Stimulated activated naive CD8-positive, alpha-beta T cell treated with anti-CD3 and anti-CD28 coated beads, Interleukin-15, Interleukin-2, amounts not matched to agents 100 U/mL and 50 U/mL, for 24 hours (primary cell): ENCODE data around the gene CDSN.

ENCODE experiments used
- ATAC-seq: fragments of 150-1000 bp; cut with Tn5 transposase; one replicate; pipeline ENCODE4 v1.10.0; 2021
- DNase-seq: peaks from one replicate; pipeline ENCODE4 v3.0.0; 2021

CDSN gene

GRCh38 chr6:31145386-31145785 is 25.1 kb upstream of the CDSN start:
- DNase-seq: no peak
- ATAC-seq: no peak

- DNase-seq (no peak), ATAC-seq (no peak)
Measured at GRCh38 chr6:31144970-31145340, 24.7 kb upstream of the CDSN start.

DNA sequence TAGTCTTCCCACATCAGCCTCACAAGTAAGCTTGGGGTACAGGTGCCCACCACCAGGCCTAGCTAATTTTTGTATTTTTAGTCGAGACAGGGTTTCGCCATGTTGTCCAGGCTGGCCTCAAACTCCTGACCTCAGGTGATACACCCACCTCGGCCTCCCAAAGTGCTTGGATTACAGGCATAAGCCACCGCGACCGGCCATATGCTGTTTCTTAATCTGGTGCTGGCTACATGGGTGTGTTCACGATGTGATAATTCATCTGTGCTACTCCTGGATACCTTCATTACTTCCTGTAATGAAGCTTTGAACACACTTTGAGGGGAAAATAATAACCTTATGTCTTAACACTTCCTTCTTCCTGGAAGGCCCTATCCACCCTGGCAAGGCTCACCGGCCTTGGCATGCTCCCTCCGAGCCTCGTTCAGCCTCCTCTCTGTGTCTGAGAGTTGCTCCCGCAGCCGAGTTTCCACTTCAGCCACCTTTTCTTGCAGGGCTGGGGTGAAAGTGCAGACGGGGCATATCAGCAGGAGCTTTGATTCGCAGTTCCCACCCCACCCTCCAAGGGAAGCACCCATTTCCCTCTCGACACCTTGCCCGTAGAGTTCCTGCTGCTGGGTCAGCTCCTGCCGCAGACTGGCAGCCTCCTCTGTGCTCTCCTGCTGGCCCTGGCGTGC is 24.2 kb upstream of the CDSN start:
- DNase-seq: no peak
- no peak for ATAC-seq

DNA sequence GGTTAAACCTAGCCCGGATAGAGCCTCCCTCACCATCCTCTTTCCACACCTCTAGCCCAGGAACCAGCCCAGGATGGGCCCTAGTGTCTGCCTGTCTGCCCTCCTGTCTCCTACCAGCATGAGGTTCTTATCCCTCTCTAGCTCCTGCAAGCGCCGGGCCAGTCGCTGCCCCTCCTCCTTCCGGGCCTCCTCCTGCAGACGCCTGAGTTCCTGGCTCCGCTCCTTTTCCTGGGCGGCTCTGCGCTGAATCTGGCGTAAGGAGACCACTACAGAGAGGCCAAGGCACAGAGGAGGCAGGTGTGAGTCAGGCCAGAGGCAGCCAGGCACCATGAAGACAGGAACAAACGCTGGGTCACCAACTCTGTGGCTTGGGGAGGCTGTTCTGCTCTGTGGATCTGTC is 22.9 kb upstream of the CDSN start:
- ATAC-seq: no peak
- DNase-seq: no peak

DNA sequence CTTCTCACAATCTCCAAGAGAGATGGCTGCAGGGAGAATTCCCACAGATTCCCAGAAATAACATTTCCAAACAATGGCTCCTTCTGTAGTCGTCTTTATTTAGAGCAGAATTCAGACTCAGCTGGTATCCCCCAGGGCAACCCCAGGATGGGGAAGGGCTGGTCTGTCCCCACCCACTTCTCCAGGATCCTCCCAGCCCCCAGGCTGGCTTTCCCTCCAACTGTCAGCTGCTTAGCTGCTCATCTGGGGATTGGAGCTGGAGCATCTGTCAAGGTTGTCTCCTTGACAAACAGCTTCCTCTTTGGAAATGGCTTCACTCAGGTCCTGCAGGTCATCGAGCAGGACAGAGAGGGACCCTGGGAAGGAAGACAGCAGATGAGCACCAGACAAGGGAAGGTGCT is 22.1 kb upstream of the CDSN start:
- no peak for ATAC-seq
- DNase-seq: no peak

- ATAC-seq: no peak
Measured at GRCh38 chr6:31140643-31141042, 20.4 kb upstream of the CDSN start.

DNA sequence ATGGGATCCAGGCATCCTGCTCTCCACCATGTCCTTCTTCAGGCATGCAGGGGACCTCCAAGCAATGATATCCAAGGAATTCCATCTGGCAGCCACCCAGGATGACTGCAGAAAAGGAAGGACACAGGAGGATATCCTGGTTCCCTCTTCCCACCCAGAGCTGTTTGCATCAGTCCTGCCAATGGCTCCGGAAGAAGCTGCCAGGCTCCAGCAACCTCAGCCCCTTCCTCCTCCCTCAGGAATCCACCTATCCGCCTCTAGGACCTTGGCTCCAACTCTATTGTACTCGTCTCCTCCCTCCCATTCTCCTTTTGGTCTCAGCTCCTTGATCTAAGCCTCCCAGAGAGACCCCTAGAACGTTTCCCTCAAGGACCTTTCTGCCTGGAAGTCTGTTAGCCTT is 19.4 kb upstream of the CDSN start:
- no peak for ATAC-seq

More at GRCh38 chr6:31140643-31141042, 20.4 kb upstream of the CDSN start:
- no peak for DNase-seq

DNA sequence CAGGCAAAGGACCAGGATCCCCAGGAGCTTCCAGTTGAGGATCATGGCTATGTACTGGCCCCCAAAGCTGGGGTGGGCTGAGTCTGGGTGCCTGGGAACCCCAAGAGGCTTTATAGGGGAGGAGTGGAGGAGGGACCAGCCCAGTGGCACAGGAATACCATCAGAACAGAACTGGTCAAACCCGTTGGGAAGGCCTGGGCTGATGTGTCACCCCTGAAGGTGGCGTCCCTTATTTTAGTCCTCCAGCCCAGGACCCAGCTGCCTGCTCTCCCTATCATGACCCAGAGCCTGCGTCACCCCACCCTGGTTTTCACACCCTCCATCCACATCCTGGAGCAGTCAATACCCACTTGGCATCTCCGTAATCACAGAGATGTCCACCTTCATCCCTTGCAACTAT is 18.7 kb upstream of the CDSN start, which contains the start of gene PSORS1C2:
PSORS1C2 (minus strand) TSS at position 85 of the 400 bp plus-strand sequence; CDS start at position 45, 40 bp downstream.
- no peak for ATAC-seq
- DNase-seq: no peak

More for the DNA sequence above, 19.4 kb upstream of the CDSN start:
- DNase-seq: no peak

DNA sequence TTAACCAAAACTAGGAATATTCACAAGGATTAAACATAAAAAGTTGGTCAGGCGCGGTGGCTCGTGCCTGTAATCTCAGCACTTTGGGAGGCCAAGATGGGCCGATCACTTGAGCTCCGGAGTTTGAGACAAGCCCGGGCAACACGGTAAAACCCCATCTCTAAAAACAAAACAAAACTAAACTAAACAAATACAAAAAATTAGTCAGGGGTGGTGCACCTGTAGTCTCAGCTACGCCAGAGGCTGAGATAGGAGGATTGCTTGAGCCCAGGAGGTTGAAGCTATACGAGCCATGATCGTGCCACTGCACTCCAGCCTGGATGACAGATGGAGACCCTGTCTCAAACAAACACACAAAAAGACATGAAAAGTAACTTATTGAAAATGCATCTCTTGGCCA is 15.5 kb upstream of the CDSN start:
- no peak for ATAC-seq
- DNase-seq: no peak

DNA sequence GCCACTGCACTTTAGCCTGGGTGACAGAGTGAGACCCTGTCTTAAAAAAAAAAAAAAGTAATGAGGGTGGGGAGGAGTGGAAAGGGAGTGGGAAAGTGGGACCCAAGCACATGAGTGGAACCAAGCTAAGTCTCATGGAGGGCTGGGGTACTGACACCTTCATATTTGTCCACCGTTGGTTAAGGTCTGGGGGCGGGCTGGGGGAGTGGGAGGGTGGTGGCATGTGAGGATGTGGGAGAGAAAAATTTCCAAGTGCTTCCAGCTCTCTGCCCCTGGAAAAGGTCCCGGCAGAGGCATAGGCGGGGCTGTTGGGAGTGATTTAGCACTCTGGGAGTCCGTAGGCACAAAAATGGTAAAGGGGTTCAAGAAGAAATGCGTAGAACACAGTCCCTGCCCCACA is 12.6 kb upstream of the CDSN start:
- no peak for DNase-seq

DNA sequence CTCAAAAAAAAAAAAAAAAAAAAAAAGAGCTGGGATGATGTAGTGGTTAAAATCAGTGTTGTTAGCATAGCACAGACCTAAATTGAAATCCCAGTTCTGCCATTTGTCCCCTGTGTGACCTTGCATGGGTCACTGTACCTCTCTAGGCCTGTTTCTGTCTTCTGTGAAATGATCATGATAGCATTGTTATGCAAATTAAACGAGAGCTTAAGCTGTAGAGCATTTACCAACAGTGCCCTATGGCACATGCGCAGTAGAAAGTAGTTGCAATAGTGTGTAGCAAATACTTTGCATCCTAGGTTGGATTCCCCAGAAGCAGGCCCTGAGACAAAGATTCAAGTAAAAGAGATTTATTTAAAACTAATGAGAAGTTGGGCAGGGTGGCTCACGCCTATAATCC is 11.3 kb upstream of the CDSN start:
- ATAC-seq (no peak), DNase-seq (no peak)

More for the DNA sequence above, 12.6 kb upstream of the CDSN start:
- no peak for ATAC-seq

GRCh38 chr6:31130751-31131150 is 10.5 kb upstream of the CDSN start:
- ATAC-seq (no peak), DNase-seq (no peak)

DNA sequence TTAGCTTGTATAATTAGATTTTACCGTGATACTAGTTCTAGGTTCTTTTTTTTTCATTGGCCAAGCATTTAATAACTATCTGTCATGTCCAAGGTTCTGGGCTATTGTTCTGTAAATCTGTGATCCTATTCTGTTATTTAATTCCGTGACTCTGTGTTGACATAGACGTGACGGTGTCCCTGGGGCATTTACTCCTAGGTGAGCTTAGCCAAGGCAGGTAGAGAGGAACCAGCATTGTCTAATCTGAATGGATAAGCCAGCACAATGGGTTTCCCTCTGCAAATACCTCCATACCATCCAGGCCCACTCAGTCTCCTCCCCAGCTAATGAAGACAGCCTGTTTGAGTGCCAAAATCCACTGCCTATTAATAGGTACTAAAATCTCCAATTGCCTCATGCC is 8.9 kb upstream of the CDSN start:
- ATAC-seq (no peak), DNase-seq (no peak)

GRCh38 chr6:31128093-31128676 is 7.9 kb upstream of the CDSN start:
- peak; percentile 56 for ATAC-seq
- peak; percentile 82 for DNase-seq

- ATAC-seq (no peak), DNase-seq (no peak)
Measured at GRCh38 chr6:31126396-31127175, 6.3 kb upstream of the CDSN start.

GRCh38 chr6:31125586-31126363 is 5.5 kb upstream of the CDSN start:
- ATAC-seq (no peak), DNase-seq (no peak)

GRCh38 chr6:31125162-31125561 is 4.9 kb upstream of the CDSN start:
- no peak for ATAC-seq
- no peak for DNase-seq

DNA sequence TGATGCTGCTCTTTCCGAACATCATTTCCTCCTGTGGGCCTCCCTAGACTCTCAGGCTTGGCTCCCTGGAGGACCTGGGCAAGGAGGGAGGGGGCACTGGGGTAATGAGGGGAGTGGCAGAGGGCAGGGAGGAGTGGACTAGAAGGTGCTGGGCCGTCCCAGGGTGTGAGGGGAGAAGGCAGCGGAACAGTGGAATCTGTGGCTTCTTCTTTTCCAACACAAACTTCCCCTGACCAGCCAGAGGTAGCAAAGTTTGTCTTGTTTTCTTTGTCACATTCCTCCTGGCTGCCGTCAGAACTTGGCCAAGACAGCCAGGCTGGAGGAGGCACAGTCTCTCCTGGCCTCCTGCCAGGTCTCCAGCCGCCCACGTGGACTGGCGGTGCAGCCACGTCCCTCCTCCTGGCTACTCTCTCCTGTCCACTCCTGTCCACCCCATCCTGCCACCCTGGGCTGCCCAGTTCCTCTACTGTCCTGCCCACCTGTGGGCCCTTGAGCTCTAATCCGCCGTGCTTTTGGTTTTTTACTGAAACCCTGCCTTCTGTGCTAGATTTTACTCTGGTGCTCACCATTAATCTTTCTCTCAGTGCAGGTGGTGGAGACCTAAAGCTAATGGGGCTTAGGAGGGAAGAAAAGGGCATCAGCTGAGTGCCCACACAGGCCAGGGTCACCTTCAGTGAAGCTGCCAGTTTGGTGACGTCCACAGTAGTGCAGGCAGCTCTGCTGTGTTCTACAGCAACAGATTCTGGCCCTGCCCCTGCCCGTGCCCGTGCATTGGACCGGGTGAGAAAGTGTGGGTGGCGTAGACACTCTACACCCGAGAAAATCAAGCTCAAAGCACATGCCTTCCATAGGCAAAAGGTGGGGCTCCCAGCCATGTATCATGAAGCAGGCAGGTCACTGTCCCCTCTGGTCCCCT is 2.8 kb upstream of the CDSN start:
- DNase-seq (no peak), ATAC-seq (no peak)

DNA sequence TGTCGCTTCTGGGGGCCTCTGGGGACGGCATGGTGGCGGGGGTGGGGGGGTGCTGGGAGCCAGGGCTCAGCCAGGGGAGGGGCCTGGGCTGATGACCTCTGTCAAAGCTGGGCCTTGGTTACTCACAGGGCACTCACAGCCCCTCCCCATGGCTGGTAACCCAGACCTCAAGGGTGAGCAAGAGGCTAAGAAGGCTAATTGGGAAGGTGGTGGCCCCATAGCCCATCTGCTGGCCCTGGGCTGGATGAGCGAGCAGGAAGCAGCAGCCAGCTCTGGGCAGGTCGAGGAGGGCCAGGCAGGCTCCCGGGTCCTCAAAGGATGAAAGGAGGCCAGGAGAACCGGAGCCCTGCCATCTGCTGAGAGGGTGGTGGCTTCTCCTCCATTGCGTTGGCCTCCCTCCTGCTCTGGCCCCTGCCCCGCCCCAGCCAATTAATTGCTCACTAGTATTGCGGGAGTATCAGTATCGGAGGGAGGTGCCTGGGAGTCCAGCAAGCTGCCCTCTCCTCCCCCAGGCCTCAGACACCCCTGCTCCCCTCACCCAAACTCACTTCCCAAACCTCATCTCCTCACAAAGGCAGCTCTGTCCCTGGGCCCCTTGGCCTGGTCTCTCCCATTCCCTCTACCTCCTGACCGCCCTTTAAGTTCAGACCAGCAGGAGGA is 1.0 kb upstream of the CDSN start:
- ATAC-seq (no peak), DNase-seq (no peak)

GRCh38 chr6:31118178-31118577 is 2.1 kb downstream of the CDSN start:
- no peak for ATAC-seq
- no peak for DNase-seq
